NCI-H748 (cell line): Measurements from ENCODE around the gene GGPS1.
"Not testable (repeated sequence)": the region's sequence is repeated elsewhere in the genome, so short reads cannot be mapped to it uniquely, and the experiment has no call there.

Experiments
- DNase-seq: peaks from one replicate; lab custom pipeline; 2025; ENCODE audit not compliant: unreplicated experiment; lab: John Stamatoyannopoulos, UW

Gene GGPS1

GRCh38 chr1:235304549-235305451 is 23.6 kb upstream of the GGPS1 start:
- DNase-seq = peak; percentile 82

DNA sequence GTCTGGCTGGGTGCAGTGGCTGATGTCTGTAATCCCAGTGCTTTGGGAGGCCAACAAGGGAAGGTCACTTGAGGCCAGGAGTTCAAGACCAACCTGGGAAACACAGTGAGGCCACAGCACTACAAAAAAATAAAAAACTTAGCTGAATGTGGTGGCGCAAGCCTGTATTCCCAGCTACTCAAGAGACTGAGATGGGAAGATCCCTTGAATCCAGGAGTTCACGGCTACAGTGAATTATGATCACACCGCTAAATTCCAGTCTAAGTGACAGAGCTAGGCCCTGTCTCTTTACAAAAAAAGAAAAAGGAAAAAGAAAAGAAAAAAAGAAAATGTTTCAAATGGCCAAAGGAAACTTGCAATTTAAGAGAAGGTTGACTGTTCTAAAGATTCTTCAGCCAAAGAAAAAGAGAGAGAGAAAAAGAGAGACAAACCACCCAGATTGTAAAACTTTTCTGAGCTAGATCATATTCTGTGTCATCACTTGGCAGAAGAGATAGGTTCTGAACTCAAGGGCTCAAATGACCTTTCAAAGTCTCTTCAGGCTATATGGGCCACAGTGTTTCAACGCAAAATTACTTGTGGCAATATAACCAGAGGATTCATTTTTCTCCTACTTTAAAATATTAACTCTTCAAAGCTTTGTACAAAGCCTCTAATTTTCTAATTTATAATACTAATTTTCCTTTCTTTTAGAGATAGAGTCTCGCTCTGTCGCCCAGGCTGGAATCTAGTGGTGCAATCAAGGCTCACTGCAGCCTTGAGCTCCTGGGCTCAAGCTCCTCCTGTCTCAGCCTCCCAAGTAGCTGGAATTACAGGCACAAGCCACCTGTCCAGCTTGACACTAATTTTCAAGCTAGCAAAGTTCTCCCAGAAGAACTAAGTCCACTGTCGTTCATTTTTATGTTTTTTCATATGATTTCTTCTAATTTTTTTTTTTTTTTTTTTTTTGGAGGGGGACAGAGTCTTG is 20.9 kb upstream of the GGPS1 start:
- DNase-seq = no peak

GRCh38 chr1:235309206-235309605 is 19.2 kb upstream of the GGPS1 start:
- not testable (repeated sequence) for DNase-seq

DNA sequence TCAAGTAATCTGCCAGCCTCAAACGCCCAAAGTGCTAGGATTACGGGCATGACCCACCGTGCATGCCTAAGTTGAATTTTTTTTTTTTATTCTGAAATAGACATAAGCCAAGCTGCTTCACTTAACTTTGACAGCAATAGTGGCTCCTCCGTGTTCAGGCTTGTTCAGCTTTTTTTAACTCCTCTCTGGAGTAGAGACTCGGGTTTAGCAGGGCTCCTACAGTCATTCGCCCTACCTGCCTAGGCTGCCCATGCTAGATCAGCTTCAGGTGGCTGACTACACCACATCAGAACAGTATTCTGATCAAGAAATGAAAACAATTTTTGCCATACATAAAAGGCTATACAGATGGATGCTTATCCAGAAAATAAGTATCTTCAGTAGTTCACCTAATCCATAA is 15.1 kb upstream of the GGPS1 start:
- no peak for DNase-seq

DNA sequence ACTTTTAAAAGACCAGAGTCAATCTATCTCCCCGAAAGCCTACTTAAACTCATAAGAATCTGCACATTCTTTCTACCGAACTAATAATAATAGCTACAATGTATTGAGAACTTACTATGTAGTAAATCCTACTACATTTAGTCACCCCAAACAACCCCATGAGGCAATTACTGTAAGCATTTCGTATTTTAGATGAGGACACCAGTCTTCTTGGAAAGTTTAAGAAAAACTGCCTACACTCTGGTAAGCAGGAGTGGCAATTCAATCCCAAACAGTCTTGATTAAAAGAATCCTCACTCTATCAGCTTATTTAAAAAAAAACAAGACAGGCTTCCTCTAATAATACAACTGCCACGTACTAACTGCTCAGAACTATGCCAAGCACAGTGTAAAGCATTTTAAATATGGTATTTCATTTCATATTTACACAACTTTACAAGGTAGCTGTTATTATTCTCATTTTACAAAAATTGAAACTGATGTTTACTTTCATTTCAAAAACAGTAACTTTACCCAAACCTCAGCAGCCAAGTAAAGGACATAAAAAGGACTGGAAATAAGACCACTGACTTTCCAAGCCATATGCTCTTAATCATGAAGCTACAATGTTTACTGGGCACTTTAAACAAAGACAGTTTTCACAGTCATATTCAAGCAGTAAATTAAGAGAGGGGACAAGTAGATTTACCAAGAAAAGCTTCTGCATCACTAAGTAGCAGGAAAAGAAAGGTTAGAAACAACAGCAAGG is 14.3 kb upstream of the GGPS1 start:
- no peak for DNase-seq

- no peak for DNase-seq
Observed at GRCh38 chr1:235315173-235315572, 13.2 kb upstream of the GGPS1 start.

DNA sequence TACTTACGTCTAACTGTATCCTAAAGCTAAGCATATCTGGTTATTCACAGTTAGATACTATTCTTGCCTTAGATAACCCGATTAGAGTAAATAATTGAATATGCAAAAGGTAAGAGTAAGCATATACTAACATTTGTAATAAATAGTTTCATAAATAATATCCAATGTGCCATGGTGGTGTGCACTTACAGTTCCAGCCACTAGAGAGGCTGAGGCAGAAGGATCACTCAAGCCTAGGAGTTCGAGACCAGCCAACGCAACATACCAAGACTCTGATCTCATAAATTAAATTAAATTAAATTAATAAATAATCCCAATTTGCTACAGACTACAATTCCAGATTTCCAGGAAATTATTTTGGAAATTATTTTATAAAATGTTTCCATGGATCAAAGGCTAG is 12.6 kb upstream of the GGPS1 start:
- no peak for DNase-seq

DNA sequence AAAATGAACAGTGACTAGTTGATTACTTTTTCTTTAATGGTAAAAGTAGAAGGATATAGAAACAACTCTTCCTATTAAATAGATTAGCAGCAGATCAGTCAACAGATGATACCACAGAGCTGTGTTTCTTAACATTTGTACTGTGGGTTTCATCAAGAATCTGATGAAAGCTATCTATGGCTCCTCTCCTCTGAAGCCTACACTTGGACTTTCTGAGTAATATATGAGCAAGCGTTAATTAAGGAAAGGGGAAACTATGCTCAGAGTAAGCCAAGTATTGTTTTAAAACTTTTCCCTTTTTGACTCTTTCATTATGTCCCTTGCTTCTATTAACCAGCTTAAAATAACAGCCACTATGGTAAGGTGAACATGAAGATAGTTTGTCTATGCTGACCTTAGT is 11.2 kb upstream of the GGPS1 start:
- no peak for DNase-seq

DNA sequence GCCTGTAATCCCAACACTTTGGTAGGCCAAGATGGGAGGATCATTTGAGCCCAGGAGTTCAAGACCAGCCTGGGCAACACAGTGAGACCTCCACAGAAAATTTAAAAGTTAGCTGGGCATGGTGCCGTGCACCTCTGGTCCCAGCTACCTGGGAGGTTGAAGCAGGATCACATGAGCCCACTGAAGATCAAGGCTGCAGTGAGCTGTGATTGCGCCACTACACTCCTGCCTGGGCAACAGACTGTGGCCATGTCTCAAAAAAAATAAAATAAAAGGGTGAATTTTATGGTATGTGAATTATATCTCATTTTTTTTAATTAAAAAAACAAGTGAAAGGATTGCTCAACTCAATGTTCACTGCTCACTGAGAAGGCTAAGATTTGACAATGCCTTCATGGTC is 9.1 kb upstream of the GGPS1 start:
- no peak for DNase-seq

- DNase-seq = no peak
Observed at GRCh38 chr1:235320521-235321179, 7.7 kb upstream of the GGPS1 start.

- DNase-seq = no peak
Observed at GRCh38 chr1:235324296-235324695, 4.1 kb upstream of the GGPS1 start.

DNA sequence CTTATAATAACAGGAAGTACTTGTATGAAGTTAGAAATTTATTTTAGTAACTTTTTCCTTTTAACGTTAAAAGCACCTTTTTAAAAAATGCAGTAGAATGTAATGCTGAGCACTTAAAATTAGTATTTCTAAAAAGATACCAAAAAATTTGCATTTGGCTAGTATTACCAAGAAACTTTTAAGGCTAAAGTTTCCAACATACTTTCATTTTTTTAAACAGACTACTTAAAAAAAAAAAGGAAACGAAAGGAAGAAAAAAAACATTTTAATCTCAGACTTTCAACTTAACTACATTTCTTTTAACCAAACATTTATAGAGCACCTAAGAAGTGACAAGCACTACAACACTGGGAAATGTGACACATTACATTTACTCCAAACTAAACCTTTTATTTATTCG is 3.2 kb upstream of the GGPS1 start:
- no peak for DNase-seq

DNA sequence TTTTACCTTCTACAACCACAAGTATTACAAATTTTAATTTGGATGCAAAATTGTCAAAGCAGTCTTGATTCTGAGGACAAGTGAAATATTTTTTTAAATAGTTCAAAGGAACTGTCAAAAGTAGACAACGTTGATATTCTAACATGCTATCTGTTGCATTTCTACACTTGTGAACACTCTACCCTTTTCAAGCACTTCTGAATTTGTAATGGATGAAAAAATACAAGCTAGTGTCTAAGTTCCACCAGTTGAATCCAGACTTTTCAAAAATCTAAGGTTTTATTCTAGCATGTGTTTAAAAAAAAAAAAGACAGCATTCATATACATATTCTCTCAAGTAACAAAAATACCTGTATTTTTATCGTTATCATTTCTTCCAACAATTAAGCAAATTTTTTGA is 2.5 kb upstream of the GGPS1 start:
- DNase-seq = no peak

GRCh38 chr1:235326719-235327558 is 1.4 kb upstream of the GGPS1 start:
- peak; percentile 43 for DNase-seq

GRCh38 chr1:235327559-235328270 is 655 bp upstream of the GGPS1 start, which contains the start of gene ARID4B:
TSS of gene ARID4B (minus strand) at chr1:235328179. CDS start at chr1:235326919, 1,260 bp downstream.
- peak; percentile 64 for DNase-seq

- DNase-seq = peak; percentile 55
Observed at GRCh38 chr1:235329139-235329902, 951 bp downstream of the GGPS1 start.

DNA sequence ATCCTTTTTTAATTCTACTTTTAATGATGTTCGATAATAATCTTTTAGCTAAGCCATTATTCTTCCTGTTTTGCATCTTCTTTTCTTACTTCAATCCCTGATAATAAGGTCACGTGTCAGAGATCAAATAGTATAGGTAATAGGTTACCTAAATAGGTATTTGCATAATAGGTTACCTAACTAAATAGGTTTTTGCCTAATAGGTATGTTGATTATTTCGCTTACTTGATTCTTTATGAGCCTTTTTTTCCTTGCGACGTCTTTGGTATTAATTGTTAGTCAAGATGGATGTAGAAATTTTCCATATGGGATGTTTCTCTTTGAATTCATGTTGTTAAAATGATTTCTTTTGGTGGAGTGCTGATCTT is 2.5 kb downstream of the GGPS1 start:
- no peak for DNase-seq

DNA sequence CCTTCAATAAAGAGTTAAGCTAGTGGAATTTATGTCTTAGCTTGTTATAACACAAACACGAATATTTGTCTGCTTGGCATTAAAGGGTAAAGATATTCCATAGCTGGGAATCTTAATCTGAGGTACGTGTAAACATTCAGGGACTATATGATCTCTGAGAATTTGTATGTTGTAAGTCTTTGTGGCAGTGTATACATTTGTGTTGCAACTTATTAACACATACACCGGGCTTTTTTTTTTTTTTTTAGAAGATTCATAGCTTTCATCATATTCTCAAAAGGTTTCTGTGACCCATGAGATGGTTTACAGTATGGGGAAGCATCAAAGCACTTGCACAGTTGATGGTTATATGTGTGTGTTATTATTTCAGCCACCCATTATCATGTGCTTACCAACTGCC is 3.0 kb downstream of the GGPS1 start:
- DNase-seq = no peak
